ENCODE data around the gene CNTN4.

- TF ChIP-seq CTCF (IDR thresholded peaks at IDR 0.05) (no peak), POLR2A (IDR thresholded peaks at IDR 0.05) (no peak)
Measured at GRCh38 chr3:3084890-3085289, 986.2 kb downstream of the CNTN4 start.

Measured in right lobe of liver (tissue), 4 donors.